LNCaP clone FGC (cell line): ENCODE measurements around the gene DAO.
A peak's percentile ranks its signal among the peaks of the same experiment; 100 is the strongest.

Experiments used
- DNase-seq: peaks from one replicate; pipeline ENCODE4 v3.0.0-alpha.2; 2011; ENCODE audit warnings: low read depth
- H3K4me3 ChIP-seq: 2 replicates; pipeline ENCODE4 v1.5.1; 2011; ENCODE audit warnings: mild to moderate bottlenecking, low read depth, low read length, control low read depth
- TF ChIP-seq, protein P1 (sequence below): IDR thresholded peaks from 2 replicates; pipeline ENCODE4 v1.5.1; 2012; ENCODE audit warnings: mild to moderate bottlenecking; ENCODE audit not compliant: control insufficient read depth, insufficient read depth; ENCODE audit errors: extremely low read depth

The DAO gene

DNA sequence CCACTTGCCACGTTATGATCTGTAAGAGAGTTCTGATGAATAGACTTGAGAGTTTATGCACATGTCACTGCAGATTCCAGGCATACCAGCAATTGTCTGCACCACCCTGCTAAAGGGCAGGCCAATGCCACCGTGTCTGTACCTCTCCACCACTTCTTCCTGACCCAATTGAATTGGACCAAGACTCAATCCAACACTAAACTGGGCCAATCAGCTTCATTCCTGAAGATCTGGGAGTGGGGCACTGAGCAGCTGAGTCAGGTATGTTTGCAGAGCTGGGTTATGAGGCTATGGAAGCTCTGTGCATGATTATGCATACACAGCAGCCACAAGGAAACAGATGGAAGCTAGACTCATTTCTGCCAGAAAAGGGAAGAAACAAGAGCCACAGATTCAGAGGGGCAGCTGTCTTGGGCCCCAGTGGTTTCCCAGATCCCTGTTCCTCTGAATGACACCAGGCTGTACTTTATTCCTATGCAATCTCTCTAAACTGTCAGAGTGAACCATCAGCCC, 28.0 kb downstream of the DAO start:
- DNase-seq: no peak
- H3K4me3 ChIP-seq: no peak overlapping the region
- TF ChIP-seq, protein P1, sequence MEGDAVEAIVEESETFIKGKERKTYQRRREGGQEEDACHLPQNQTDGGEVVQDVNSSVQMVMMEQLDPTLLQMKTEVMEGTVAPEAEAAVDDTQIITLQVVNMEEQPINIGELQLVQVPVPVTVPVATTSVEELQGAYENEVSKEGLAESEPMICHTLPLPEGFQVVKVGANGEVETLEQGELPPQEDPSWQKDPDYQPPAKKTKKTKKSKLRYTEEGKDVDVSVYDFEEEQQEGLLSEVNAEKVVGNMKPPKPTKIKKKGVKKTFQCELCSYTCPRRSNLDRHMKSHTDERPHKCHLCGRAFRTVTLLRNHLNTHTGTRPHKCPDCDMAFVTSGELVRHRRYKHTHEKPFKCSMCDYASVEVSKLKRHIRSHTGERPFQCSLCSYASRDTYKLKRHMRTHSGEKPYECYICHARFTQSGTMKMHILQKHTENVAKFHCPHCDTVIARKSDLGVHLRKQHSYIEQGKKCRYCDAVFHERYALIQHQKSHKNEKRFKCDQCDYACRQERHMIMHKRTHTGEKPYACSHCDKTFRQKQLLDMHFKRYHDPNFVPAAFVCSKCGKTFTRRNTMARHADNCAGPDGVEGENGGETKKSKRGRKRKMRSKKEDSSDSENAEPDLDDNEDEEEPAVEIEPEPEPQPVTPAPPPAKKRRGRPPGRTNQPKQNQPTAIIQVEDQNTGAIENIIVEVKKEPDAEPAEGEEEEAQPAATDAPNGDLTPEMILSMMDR: no peak

DNA sequence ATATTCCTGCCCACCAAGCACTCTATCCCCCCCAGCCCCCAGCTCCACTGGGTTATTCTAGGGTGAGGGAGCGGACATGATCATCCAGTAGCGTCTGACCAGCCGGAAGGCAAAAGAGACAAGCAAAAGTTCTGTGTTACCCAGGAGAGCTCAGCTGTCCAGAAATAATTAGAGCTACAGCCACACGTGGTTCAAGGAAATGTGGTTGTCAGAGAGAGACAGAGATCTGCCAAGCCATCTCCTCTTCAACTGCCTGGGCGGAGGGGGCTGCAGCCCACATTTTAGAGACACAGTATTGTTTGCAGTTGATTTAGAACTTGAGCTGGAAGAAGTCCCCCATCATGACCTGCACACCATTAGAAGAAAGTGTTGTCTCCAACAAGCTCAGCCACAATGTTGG, 30.4 kb downstream of the DAO start:
- no peak overlapping the region for H3K4me3 ChIP-seq
- TF ChIP-seq, protein P1: no peak
- no peak for DNase-seq

DNA sequence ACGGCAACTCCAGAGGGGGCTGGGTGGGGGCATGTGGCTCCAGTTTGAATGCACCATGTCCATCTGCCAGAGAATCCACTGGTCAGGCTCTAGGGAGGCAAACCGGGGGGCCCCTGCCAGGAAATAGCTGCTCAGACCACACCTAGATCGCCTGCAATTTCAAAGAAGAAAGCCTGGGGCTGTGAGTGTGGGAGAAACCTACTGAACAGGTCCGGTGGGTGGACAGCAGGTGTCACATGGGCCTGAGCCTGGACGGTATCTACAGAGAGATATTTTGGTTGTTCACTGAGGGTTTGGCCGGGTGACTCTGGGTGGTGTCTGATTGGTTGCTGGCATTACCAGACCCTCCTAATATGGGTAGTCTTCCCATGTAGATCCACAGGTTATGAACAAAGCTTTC, 32.0 kb downstream of the DAO start:
- no peak overlapping the region for H3K4me3 ChIP-seq
- TF ChIP-seq, protein P1: no peak
- DNase-seq: peak; percentile 4

DNA sequence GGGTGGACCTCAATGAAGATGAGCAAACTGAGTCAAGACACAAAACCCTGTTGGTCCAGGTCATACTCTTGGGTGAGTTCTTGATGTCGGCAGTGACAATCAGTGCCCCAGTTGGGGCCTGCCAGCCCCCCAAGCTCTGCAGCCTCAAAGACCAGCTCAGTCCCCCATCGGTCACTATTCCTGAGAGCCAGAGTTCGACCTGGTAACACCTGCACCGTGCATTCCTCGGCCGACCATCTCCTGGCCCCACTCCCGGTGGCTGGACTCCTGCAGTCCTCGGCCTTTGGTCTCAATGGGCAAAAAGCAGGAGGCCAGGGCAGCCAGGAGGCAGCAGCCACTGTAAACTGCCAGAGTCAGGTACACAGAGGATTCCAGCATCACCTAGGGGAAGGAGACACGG, 32.5 kb downstream of the DAO start:
- TF ChIP-seq, protein P1: no peak
- H3K4me3 ChIP-seq: no peak overlapping the region

DNA sequence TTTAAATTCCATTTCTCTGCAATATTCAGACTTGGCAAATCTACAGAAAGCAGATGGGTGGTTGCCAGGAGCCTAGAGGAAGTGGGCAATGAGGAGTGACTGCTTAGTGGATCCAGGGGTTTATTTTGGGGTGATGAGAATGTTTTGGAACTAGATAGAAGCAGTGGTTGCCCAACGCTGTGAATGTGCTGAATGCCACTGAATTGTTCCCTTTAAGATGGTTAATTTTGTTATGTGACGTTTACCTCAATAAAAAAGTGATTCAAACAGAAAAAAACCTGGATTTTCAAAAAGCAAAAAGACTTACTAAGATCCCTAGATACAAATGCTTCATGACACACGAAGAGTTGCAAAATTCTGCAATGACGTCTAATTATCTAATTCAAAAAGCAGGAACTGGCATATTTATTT, 34.2 kb downstream of the DAO start:
- TF ChIP-seq, protein P1: no peak
- DNase-seq: no peak
- no peak overlapping the region for H3K4me3 ChIP-seq

More for the DNA sequence above, 32.5 kb downstream of the DAO start:
- DNase-seq: no peak

DNA sequence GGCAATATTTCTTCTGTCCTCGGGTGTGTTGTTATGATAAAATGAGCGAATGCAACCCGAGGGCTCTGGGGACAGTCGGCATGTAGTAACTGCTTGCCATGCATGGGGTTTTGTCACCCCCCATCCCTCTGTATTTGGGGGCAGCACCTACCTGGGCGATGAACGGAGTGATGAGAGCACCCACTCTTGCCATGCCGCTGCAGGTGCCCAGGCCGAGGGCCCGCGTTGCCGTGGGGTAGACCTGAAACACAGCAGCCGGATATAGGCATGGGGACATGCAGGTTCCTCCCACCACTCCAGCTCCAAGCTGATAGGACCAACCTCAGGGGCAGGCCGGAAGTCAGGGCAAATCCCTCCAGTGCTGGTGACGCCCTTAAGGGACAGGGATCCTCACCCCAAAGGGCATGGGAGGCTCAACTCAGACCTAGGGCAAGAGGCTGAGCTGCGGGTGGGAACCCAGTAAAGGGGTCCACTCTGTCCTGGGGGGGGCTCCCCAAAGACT, 35.8 kb downstream of the DAO start:
- DNase-seq: no peak
- no peak overlapping the region for H3K4me3 ChIP-seq
- TF ChIP-seq, protein P1: no peak

DNA sequence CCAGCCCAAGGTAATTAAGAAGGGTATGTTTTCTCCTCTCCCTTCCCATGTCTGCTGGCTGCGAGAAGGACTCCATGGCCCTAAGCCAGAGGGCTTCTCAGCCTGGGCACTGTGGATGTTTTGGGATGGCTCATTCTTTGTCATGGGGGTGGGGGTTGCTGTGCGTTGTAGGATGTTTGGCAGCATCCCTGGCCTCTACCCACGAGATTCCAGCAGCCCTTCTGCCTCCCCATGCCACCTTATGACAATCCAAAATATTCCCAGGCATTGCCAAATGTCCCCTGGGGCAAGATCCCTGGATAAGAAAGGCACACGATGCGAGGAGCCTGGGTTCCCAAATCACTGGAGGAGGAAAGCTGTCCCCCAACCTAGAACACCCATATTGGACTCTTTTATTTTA, 36.4 kb downstream of the DAO start:
- TF ChIP-seq, protein P1: no peak
- no peak for DNase-seq
- H3K4me3 ChIP-seq: no peak overlapping the region
